Pulmonary artery endothelial cell (primary cell): ENCODE results near the gene ARHGEF28. TPM values are rescaled to one million over a fixed set of nuclear protein-coding genes. Genes with fewer than 3 reads are reported as not detected.

Experiments used
- DNase-seq: peaks from one replicate; pipeline ENCODE4 v3.0.0-alpha.2; 2011; ENCODE audit warnings: low read depth, low spot score
- total RNA-seq: library from RNA; depleted of rRNA; stranded (reverse); fragments of >200 nt; gene quantifications from 2 replicates; pipeline ENCODE4 v1.2.3, GENCODE V29; 2014

Gene ARHGEF28
- total RNA-seq, 1 donor from 2014 or later: 74.8 TPM

GRCh38 chr5:73816656-73817420 lies 190.8 kb downstream of the ARHGEF28 start:
- no peak for DNase-seq

GRCh38 chr5:73818357-73818756 lies 192.4 kb downstream of the ARHGEF28 start:
- DNase-seq: no peak

GRCh38 chr5:73820326-73820725 lies 194.3 kb downstream of the ARHGEF28 start:
- no peak for DNase-seq

- DNase-seq: no peak
Observed at GRCh38 chr5:73821003-73821402, 195.0 kb downstream of the ARHGEF28 start.

GRCh38 chr5:73822278-73822988 lies 196.4 kb downstream of the ARHGEF28 start:
- no peak for DNase-seq

- no peak for DNase-seq
Observed at GRCh38 chr5:73822989-73823339, 197.0 kb downstream of the ARHGEF28 start.

- DNase-seq: no peak
Observed at GRCh38 chr5:73823508-73823925, 197.5 kb downstream of the ARHGEF28 start.

- DNase-seq: no peak
Observed at GRCh38 chr5:73825199-73825598, 199.2 kb downstream of the ARHGEF28 start.

GRCh38 chr5:73825736-73826135 lies 199.7 kb downstream of the ARHGEF28 start:
- no peak for DNase-seq

GRCh38 chr5:73826301-73827105 lies 200.5 kb downstream of the ARHGEF28 start:
- DNase-seq: no peak

GRCh38 chr5:73827106-73827450 lies 201.1 kb downstream of the ARHGEF28 start:
- DNase-seq: no peak

- no peak for DNase-seq
Observed at GRCh38 chr5:73828465-73828864, 202.5 kb downstream of the ARHGEF28 start.

- no peak for DNase-seq
Observed at GRCh38 chr5:73830646-73831045, 204.7 kb downstream of the ARHGEF28 start.

GRCh38 chr5:73831066-73831465 lies 205.1 kb downstream of the ARHGEF28 start:
- no peak for DNase-seq

- DNase-seq: no peak
Observed at GRCh38 chr5:73834693-73835092, 208.7 kb downstream of the ARHGEF28 start.

GRCh38 chr5:73835726-73836125 lies 209.7 kb downstream of the ARHGEF28 start:
- DNase-seq: no peak

GRCh38 chr5:73836607-73837006 lies 210.6 kb downstream of the ARHGEF28 start:
- no peak for DNase-seq

- DNase-seq: no peak
Observed at GRCh38 chr5:73838901-73839300, 212.9 kb downstream of the ARHGEF28 start.

- DNase-seq: no peak
Observed at GRCh38 chr5:73841641-73842040, 215.6 kb downstream of the ARHGEF28 start.

- DNase-seq: no peak
Observed at GRCh38 chr5:73844165-73844564, 218.2 kb downstream of the ARHGEF28 start.

GRCh38 chr5:73851471-73852181 lies 225.6 kb downstream of the ARHGEF28 start:
- no peak for DNase-seq

- DNase-seq: no peak
Observed at GRCh38 chr5:73853091-73853490, 227.1 kb downstream of the ARHGEF28 start.
